GM10248 (cell line): ENCODE measurements around the gene ITPKB.

Experiments used
- CTCF ChIA-PET: fragments of 300-600 bp; sonication (Branson Sonifier 250); formaldehyde crosslinking; extraction: SDS; loops from one replicate; lab custom pipeline; 2021; ENCODE audit warnings: antibody characterized with exemption; lab: Yijun Ruan, JAX
- POLR2A ChIA-PET: fragments of 350-650 bp; sonication (Branson Sonifier 250); formaldehyde crosslinking; extraction: SDS; loops from one replicate; lab custom pipeline; 2020; ENCODE audit warnings: antibody characterized with exemption; lab: Yijun Ruan, JAX
- DNase-seq: peaks from one replicate; pipeline ENCODE4 v3.0.0; 2012; ENCODE audit errors: extremely low spot score
- CTCF ChIP-seq: IDR thresholded peaks from 2 replicates; pipeline ENCODE4 v1.5.1; 2012; ENCODE audit warnings: mild to moderate bottlenecking, low read depth; ENCODE audit errors: extremely low read depth, missing control alignments, control extremely low read depth

ITPKB gene

GRCh38 chr1:226590614-226591013 lies 148.5 kb downstream of the ITPKB start:
- ChIA-PET POLR2A (no interaction called here), CTCF (interaction anchor here (1.2 kb wide), 2 partner anchors 12 to 18 kb away, joined by 3 read pairs; no protein-coding TSS in a partner anchor)
- TF ChIP-seq CTCF, result no peak
- DNase-seq, result no peak

DNA sequence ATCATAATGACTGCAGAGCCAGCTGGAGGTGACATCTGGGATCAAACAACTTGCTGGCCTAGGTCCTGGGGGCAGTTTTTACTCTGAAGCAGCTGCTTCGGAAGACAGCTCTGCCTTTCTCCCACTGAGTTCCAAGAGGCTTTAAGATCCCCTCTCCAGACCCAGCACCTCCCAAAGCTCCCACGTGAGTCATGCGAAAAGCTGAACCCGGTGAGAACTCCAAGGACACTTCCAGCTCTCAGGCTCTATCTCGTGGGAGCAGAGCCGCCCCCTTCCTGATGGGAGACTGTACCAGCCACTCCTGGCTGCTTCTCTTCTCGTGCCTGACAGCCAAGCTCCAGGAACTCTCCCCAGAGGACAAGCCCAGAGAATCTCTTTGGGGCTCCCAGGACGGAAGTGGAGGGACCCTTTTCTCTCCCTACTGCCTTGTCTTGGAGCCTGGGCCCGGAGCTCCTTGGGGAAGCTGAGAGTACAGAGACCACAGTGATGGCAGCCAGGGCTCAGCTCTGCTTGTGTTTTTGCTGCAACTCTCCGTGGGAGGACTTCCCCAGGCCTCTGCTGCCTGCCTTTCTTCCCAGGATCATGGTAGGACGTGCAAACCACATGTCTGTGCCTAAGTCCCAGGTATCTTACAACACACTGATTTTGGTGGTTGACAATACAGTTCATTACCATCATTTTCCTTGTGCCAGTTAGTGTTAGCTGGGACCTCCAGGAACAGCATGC lies 149.9 kb downstream of the ITPKB start:
- CTCF ChIA-PET, result interaction anchor here (1.3 to 5.4 kb wide), 3 partner anchors 12 to 37 kb away, joined by 3 to 22 read pairs (median 4); no protein-coding TSS in a partner anchor
- DNase-seq, result no peak
- no peak for TF ChIP-seq CTCF
- POLR2A ChIA-PET, result no interaction called here

- CTCF ChIA-PET, result interaction anchor here (1.3 to 5.4 kb wide), 3 partner anchors 12 to 38 kb away, joined by 3 to 22 read pairs (median 4); no protein-coding TSS in a partner anchor
- POLR2A ChIA-PET, result no interaction called here
- no peak for DNase-seq
- TF ChIP-seq CTCF, result no peak
Measured at GRCh38 chr1:226588484-226588883, 150.6 kb downstream of the ITPKB start.

GRCh38 chr1:226586650-226587422 lies 152.2 kb downstream of the ITPKB start:
- no peak for TF ChIP-seq CTCF
- DNase-seq, result no peak
- ChIA-PET CTCF (interaction anchor here (1.3 to 5.4 kb wide), 3 partner anchors 11 to 39 kb away, joined by 3 to 22 read pairs (median 4); no protein-coding TSS in a partner anchor), POLR2A (no interaction called here)

GRCh38 chr1:226586116-226586515 lies 153.0 kb downstream of the ITPKB start:
- DNase-seq, result no peak
- ChIA-PET CTCF (interaction anchor here (1.2 to 5.4 kb wide), 5 partner anchors 12 to 242 kb away, joined by 3 to 22 read pairs (median 4); partner anchors contain the start of gene STUM), POLR2A (no interaction called here)
- no peak for TF ChIP-seq CTCF

DNA sequence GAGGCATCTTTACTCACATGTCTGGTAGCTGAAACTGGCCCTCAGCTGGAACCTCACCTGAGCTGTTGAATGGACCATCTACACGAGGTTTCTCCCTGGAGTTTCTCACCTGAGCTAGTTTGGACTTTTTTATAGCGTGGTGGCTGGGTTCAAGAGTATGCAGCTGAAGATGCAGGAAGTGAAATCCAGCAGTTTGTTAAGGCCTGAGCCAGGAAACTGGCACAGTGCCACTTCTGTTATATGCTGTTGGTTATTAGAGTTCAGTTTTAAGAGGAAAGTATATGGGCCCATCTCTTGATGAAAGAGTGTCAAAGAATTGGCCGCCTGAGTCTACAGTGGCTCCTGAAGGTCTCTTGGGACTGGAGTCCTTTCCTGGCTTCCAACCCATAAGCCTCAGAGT lies 154.9 kb downstream of the ITPKB start:
- DNase-seq, result no peak
- no peak for TF ChIP-seq CTCF
- ChIA-PET POLR2A (no interaction called here), CTCF (interaction anchor here (1.2 to 5.4 kb wide), 3 partner anchors 9 to 168 kb away, joined by 3 to 22 read pairs (median 3); no protein-coding TSS in a partner anchor)
